ENCODE data around the gene AGFG1.

The AGFG1 gene

DNA sequence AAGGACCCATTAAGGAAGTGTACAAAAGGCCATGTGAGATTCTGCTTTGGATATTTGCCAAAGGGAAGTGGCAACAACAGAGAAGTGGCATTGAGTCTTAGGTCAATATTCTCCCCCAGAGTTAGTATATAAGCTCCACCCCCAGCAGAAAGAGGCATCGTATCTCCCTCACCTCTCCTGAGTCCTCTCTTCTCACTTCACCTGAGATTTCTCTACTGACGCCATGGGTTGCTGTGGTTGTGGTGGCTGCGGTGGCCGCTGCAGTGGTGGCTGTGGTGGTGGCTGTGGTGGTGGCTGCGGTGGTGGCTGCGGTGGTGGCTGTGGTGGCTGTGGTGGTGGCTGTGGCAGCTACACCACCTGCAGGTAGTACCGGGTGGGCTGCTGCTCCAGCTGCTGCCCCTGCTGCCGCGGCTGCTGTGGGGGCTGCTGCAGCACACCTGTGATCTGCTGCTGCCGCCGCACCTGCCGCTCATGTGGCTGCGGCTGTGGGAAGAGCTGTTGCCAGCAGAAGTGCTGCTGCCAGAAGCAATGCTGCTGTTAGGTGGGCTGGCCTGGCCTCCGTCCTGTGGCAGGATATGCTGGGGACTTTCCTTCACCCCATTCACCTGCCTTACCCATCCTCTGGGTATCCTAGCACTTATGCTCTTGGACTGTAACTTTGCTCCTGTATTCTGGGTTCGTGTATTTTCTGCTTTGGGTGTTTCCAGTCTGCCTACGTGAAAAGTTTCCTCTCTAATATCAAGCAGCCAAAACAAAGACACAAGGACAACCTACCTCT, 136.8 kb downstream of the AGFG1 start:
- TF ChIP-seq, protein P1, sequence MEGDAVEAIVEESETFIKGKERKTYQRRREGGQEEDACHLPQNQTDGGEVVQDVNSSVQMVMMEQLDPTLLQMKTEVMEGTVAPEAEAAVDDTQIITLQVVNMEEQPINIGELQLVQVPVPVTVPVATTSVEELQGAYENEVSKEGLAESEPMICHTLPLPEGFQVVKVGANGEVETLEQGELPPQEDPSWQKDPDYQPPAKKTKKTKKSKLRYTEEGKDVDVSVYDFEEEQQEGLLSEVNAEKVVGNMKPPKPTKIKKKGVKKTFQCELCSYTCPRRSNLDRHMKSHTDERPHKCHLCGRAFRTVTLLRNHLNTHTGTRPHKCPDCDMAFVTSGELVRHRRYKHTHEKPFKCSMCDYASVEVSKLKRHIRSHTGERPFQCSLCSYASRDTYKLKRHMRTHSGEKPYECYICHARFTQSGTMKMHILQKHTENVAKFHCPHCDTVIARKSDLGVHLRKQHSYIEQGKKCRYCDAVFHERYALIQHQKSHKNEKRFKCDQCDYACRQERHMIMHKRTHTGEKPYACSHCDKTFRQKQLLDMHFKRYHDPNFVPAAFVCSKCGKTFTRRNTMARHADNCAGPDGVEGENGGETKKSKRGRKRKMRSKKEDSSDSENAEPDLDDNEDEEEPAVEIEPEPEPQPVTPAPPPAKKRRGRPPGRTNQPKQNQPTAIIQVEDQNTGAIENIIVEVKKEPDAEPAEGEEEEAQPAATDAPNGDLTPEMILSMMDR (IDR thresholded peaks at IDR 0.05; ENCODE audit: extremely low read depth, missing control alignments), result no peak
- DNase-seq (ENCODE audit: low spot score), result no peak

DNA sequence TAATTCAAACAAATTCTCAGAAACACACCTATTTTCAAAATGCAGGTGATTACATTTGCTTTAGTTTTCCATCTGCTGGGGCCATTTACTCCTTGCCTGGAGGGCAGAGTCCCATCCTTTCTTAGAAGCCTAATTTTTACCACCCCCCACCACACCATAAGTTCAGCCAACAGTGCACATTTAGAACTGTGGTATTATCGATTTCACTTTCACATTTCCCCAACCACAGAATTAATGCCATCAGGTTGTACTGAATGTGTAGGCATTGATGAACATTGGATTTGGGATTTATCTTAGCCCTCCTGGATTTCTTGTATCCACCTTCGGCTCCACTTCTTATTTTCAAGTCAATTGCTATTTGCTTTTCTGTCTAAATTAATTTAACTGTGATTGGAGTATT, 138.2 kb downstream of the AGFG1 start:
- DNase-seq (ENCODE audit: low spot score), result no peak
- TF ChIP-seq, protein P1 (IDR thresholded peaks at IDR 0.05; ENCODE audit: extremely low read depth, missing control alignments), result no peak
